ENCODE data around the gene SERTAD1.

DNA sequence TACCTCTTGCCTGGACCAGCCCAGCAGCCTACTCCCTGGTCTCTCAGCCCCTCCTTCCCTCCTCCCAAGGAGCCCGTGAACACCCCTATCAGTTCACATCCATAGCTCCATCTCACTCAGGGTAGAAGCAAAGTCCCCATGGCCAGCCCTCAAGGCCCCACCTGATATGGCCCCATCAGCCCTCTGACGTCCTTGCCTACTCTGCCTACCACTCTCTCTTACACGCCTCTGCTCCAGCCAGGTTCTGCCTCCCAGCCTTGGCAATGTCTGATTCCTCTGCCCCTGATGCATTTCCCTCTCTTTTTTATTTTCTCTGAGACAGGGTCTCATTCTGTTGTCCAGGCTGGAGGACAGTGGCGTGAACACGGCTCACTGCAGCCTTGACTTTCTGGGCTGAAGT lies 26.2 kb upstream of the SERTAD1 start:
- TF ChIP-seq, protein P1, sequence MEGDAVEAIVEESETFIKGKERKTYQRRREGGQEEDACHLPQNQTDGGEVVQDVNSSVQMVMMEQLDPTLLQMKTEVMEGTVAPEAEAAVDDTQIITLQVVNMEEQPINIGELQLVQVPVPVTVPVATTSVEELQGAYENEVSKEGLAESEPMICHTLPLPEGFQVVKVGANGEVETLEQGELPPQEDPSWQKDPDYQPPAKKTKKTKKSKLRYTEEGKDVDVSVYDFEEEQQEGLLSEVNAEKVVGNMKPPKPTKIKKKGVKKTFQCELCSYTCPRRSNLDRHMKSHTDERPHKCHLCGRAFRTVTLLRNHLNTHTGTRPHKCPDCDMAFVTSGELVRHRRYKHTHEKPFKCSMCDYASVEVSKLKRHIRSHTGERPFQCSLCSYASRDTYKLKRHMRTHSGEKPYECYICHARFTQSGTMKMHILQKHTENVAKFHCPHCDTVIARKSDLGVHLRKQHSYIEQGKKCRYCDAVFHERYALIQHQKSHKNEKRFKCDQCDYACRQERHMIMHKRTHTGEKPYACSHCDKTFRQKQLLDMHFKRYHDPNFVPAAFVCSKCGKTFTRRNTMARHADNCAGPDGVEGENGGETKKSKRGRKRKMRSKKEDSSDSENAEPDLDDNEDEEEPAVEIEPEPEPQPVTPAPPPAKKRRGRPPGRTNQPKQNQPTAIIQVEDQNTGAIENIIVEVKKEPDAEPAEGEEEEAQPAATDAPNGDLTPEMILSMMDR (IDR thresholded peaks at IDR 0.05; ENCODE audit: low read depth, low read length, poor library complexity, severe bottlenecking) = no peak
- no peak for TF ChIP-seq EZH2phosphoT487 (IDR thresholded peaks at IDR 0.05; ENCODE audit: borderline replicate concordance, low read length)

Data from DOHH2 (cell line).